HG02852 (cell line): ENCODE data around the gene RAVER2.
"Not testable (repeated sequence)": the region's sequence is repeated elsewhere in the genome, so short reads cannot be mapped to it uniquely, and the experiment has no call there.

ENCODE experiments used
- ATAC-seq: cut with Tn5 transposase; IDR thresholded peaks from one replicate; pipeline ENCODE4 v1.9.1; 2021; ENCODE audit warnings: mild to moderate bottlenecking, moderate library complexity; ENCODE audit not compliant: unreplicated experiment

Gene RAVER2

GRCh38 chr1:64745986-64746940 lies 1.4 kb downstream of the RAVER2 start:
- ATAC-seq: no peak

- no peak for ATAC-seq
These were observed 3.3 kb downstream of the RAVER2 start for GRCh38 chr1:64748222-64748621.

- ATAC-seq: no peak
These were observed 3.8 kb downstream of the RAVER2 start for GRCh38 chr1:64748706-64749105.

GRCh38 chr1:64750092-64750491 lies 5.2 kb downstream of the RAVER2 start:
- no peak for ATAC-seq

GRCh38 chr1:64750875-64751274 lies 6.0 kb downstream of the RAVER2 start:
- ATAC-seq: no peak

GRCh38 chr1:64754173-64754572 lies 9.3 kb downstream of the RAVER2 start:
- ATAC-seq: no peak

- ATAC-seq: no peak
These were observed 10.5 kb downstream of the RAVER2 start for GRCh38 chr1:64755361-64755760.

- ATAC-seq: no peak
These were observed 11.9 kb downstream of the RAVER2 start for GRCh38 chr1:64756770-64757169.

- no peak for ATAC-seq
These were observed 12.3 kb downstream of the RAVER2 start for GRCh38 chr1:64757213-64757612.

GRCh38 chr1:64758233-64758632 lies 13.4 kb downstream of the RAVER2 start:
- ATAC-seq: no peak

- ATAC-seq: no peak
These were observed 15.1 kb downstream of the RAVER2 start for GRCh38 chr1:64759968-64760367.

GRCh38 chr1:64765012-64765411 lies 20.1 kb downstream of the RAVER2 start:
- no peak for ATAC-seq

GRCh38 chr1:64765826-64766225 lies 21.0 kb downstream of the RAVER2 start:
- no peak for ATAC-seq

- ATAC-seq: no peak
These were observed 21.6 kb downstream of the RAVER2 start for GRCh38 chr1:64766429-64766828.

GRCh38 chr1:64769482-64769881 lies 24.6 kb downstream of the RAVER2 start:
- ATAC-seq: no peak

GRCh38 chr1:64769971-64770370 lies 25.1 kb downstream of the RAVER2 start:
- no peak for ATAC-seq

- not testable (repeated sequence) for ATAC-seq
These were observed 28.4 kb downstream of the RAVER2 start for GRCh38 chr1:64773306-64773705.

- ATAC-seq: no peak
These were observed 30.2 kb downstream of the RAVER2 start for GRCh38 chr1:64775113-64775512.

- not testable (repeated sequence) for ATAC-seq
These were observed 37.2 kb downstream of the RAVER2 start for GRCh38 chr1:64782044-64782443.

- not testable (repeated sequence) for ATAC-seq
These were observed 38.0 kb downstream of the RAVER2 start for GRCh38 chr1:64782848-64783247.

GRCh38 chr1:64790832-64791487 lies 46.1 kb downstream of the RAVER2 start:
- no peak for ATAC-seq

GRCh38 chr1:64798872-64799271 lies 54.0 kb downstream of the RAVER2 start:
- no peak for ATAC-seq
